Smooth muscle cell of the brain vasculature (primary cell): ENCODE measurements around the gene ABCG1.
"Not testable (repeated sequence)": the region's sequence is repeated elsewhere in the genome, so short reads cannot be mapped to it uniquely, and the experiment has no call there.

ENCODE experiments used
- DNase-seq: peaks from one replicate; pipeline ENCODE4 v3.0.0-alpha.2; 2012; ENCODE audit warnings: low read depth, low spot score

Gene ABCG1

GRCh38 chr21:42218836-42219605 lies at the start of gene ABCG1:
Gene ABCG1 (plus strand): TSS chr21:42219140. CDS start chr21:42219263, 123 bp downstream.
- no peak for DNase-seq

GRCh38 chr21:42169758-42170157 lies 49.2 kb upstream of the ABCG1 start:
- DNase-seq, result no peak

- no peak for DNase-seq
These were observed 47.6 kb upstream of the ABCG1 start for GRCh38 chr21:42171091-42172053.

- no peak for DNase-seq
These were observed 46.1 kb upstream of the ABCG1 start for GRCh38 chr21:42172596-42173483.

- DNase-seq, result no peak
These were observed 44.8 kb upstream of the ABCG1 start for GRCh38 chr21:42174173-42174572.

- DNase-seq, result no peak
These were observed 43.7 kb upstream of the ABCG1 start for GRCh38 chr21:42175110-42175710.

- no peak for DNase-seq
These were observed 42.1 kb upstream of the ABCG1 start for GRCh38 chr21:42176859-42177258.

- DNase-seq, result no peak
These were observed 39.6 kb upstream of the ABCG1 start for GRCh38 chr21:42179316-42179715.

- not testable (repeated sequence) for DNase-seq
These were observed 38.9 kb upstream of the ABCG1 start for GRCh38 chr21:42180001-42180400.

- no peak for DNase-seq
These were observed 36.1 kb upstream of the ABCG1 start for GRCh38 chr21:42182713-42183371.

- no peak for DNase-seq
These were observed 35.3 kb upstream of the ABCG1 start for GRCh38 chr21:42183374-42184266.

GRCh38 chr21:42186591-42186990 lies 32.3 kb upstream of the ABCG1 start:
- DNase-seq, result no peak

- no peak for DNase-seq
These were observed 30.8 kb upstream of the ABCG1 start for GRCh38 chr21:42187976-42188653.

- DNase-seq, result no peak
These were observed 30.3 kb upstream of the ABCG1 start for GRCh38 chr21:42188663-42189062.

- DNase-seq, result no peak
These were observed 29.5 kb upstream of the ABCG1 start for GRCh38 chr21:42189431-42189830.

- no peak for DNase-seq
These were observed 29.0 kb upstream of the ABCG1 start for GRCh38 chr21:42189860-42190485.

GRCh38 chr21:42190486-42190863 lies 28.5 kb upstream of the ABCG1 start:
- no peak for DNase-seq

GRCh38 chr21:42191064-42191463 lies 27.9 kb upstream of the ABCG1 start:
- DNase-seq, result no peak
